Right hindlimb (tissue), 1 donor: ENCODE measurements around the gene ARMC8.

ENCODE experiments used
- DNase-seq: peaks from one replicate; pipeline ENCODE4 v3.0.0-alpha.2; 2018

Gene ARMC8

GRCh38 chr3:138199851-138200250 lies 12.8 kb downstream of the ARMC8 start:
- DNase-seq: no peak

DNA sequence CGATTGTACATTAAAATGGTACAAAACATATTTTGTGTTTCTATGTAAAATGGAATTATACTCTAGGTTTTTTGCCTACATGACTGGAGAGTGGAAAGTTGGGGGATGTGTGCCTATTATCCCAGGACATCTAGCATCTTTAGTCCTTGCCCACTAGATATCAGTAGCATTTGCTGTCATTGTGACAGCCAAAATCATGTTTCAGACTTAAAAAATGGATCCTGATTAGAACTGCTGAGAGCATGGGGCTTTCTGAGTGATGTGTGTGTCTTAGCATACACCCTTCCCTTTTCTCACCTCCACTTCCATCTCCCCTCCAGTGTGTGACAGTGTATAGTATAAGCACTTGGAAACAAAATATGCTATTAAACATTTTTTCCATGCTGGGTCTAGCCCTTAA lies 13.3 kb downstream of the ARMC8 start:
- DNase-seq: no peak

DNA sequence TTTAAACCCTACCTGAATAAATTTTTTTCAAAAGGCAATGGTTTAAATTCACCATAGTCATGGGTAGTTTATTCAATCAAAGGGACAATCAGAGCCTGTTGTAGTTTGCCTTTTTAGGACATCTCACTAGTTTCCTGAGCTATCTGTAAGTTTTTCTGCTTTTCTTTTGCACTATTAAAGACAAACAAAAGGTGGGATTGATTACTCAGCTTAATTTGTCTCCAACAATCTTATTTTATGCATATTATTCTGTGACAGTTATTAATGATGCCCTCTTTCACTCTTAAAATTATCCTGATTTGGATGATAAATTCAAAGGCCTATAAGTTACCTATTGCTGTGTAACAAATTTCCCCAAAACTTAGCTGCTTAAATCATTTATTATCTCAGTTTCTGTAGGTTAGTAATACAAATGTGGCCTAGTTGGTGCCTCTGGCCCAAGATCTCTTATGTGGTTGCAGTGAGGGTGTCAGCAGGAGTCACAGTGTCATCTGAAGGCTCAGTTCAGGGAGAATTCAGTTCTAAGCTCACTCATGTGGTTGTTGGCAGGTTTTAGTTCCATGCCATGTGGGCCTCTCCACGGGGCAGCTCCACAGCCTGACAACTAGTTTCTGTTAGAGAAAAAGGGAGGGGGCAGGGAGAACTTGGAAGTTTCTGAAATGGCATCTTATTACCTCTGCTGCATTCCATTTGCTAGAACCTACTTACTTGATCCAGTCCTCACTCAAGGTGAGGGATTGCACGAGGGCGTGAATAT lies 16.0 kb downstream of the ARMC8 start:
- DNase-seq: no peak

GRCh38 chr3:138203938-138204337 lies 16.8 kb downstream of the ARMC8 start:
- DNase-seq: no peak

DNA sequence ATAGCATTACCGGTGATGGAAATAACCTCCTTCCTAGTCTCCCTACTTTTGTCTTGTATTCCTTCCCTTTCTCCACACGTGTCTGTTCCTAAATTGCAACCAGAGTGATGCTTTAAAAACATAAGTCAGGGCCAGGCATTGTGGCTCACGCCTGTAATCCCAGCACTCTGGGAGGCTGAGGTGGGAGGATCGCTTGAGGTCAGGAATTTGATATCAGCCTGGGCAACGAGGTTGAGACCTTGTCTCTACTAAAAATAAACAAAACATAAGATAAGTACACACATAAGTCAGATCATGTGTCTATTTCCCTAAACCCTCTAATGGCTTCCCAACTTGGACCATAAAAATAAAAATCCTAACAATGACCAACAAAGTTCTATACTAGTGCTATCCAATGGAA lies 18.4 kb downstream of the ARMC8 start:
- DNase-seq: no peak

- no peak for DNase-seq
Observed at GRCh38 chr3:138206196-138206595, 19.1 kb downstream of the ARMC8 start.

DNA sequence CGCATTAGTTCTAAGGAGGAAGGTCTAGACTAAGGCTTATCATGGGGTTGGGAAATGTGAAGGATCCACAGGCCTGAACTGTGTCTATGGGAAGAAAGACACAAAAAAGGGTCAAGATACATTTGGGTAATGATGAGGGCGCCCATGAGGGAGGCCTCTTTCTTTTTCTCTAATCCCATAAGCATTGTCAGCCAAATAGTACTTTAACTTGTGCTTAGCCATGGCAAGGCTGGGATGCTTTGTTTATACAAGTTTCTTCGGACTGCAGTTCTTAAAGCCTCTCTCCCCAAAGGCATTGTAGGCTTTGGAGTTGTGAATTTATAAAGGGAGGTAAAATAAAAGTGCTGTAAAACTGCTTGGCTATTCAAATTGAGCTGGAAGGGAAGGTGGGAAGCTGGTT lies 23.4 kb downstream of the ARMC8 start:
- DNase-seq: no peak

DNA sequence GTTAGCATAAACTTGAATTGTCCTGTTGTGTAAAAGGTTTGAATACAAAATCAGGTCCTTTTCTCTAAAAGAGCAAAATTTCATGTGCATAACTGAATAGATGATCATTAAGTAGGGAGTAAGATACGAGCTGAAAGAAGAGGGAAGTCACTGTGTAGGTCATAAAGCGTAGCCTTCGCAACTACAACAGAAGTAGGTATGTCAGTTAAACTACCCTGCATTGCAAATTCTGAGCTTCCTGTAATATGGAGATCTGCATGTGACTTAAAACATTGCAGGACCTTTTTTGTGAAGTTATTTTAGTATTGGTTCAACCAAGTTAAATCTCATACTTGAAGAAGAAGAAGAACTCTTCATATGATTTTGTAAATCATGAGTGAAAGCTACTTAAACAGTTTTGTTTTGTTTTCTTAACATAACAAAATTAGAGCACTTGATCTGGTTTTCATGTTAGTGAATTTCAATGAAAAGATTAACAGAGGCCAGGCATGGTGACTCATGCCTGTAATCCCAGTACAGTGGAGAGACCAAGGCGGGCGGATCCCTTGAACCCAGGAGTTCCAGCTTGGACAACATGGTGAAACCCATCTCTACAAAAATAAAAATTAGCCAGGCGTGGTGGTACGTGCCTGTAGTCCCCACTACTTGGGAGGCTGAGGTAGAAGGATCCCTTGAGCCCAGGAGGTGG lies 26.4 kb downstream of the ARMC8 start:
- DNase-seq: no peak

DNA sequence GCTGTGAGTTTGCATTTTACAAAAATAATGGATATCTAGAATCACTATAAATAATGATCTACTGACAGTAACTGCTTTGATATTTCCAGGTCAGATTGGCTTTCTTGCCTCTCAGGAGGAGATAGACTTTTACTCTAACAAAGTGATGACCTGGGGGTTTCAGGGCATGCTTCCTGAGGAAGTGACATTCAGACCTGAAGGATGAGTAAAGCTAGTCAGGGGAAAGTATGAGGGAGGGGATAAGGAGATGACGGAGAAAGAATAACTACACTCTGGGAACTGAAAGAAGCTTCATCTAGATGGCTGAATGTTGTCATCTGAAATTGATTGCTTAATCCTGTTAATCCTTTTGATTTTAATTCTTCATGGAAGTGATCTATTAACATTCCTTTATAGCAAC lies 32.2 kb downstream of the ARMC8 start:
- no peak for DNase-seq

DNA sequence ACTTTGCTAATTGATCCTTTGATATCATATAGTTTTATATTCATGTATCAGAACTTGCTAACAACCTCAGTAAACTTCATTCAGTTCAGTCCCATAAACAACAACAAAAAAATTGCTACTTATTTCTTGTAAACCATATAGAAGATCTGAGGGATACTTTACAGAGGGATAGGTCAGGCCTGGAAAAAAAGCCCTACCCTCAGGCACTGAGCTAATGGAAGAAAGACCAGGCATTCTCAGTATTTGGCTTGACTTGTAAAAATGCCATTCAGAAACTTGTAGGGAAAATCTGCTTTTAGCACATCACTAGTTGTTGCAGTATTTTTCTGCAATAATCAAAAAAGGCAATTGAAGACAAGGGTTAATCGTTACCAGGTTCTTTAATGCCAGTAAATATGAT lies 33.1 kb downstream of the ARMC8 start:
- DNase-seq: no peak

DNA sequence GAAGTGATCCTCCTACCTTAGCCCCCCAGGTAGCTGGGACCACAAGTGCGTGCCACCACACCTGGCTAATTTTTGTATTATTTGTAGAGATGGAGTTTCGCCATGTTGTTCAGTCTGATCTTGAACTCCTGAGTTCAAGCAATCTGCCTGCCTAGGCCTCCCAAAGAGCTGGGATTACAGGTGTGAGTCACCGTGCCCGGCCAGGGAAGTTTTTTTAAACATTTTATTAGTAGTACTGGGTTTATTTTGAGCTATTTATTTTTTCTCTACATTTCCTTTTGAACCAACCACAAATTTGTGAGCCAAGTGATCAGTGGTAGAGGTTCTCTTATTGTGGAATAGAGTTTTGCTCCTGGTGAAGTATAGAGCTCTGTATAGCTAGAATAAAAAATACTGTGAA lies 33.7 kb downstream of the ARMC8 start:
- DNase-seq: no peak

DNA sequence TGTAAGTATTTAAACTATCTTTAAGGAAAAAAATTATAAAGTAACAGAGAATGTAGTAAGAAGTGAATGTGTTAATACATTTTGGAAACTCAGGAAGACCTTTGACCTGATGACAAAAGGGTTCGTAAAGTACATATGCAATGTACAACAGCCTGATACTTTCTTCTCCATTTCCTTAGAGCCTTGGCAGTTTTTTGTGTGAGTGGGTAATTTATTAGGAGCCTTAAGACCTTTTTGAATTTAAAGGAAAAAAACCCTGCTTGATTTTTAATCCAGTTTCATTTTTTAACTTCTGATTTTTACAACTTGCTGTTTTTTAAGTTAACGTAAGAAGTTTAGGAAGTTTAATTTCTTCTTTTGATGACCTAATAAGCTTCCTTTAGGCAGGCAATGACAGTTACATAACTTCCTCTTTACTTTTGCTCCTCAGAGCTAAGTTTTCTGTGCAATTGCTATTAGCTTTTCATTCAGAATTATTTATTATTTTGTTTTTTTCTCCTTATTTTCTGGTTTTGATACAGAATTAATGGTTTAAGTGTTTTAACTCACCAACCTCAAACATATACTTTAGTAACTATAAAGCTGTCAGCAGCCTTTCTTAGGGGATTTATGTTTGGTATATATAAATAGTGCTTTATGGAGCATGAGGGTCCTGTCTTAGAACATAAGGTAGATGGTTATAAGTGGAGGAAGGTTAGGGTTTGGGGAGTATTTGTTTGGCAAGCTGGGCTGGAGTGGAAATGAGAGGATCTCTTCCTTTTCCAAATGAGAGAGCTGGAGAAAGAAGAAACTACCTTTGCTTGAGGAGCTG lies 35.2 kb downstream of the ARMC8 start:
- no peak for DNase-seq

DNA sequence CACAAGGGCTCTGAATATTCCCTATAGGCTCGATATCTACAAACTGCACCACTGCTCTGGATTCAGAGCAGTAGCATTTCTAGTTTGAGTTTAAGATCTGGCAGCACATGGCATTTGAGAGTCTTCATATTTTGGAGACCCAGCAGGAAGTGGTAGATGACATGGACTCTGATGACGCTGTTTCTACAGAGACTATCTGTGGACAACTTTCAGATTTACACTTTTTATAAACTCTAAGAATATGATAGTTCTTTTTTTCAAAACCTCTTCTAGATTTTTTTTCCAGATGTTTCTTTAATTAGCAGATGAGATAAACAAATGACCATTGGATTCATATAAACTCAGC lies 35.8 kb downstream of the ARMC8 start:
- DNase-seq: no peak

DNA sequence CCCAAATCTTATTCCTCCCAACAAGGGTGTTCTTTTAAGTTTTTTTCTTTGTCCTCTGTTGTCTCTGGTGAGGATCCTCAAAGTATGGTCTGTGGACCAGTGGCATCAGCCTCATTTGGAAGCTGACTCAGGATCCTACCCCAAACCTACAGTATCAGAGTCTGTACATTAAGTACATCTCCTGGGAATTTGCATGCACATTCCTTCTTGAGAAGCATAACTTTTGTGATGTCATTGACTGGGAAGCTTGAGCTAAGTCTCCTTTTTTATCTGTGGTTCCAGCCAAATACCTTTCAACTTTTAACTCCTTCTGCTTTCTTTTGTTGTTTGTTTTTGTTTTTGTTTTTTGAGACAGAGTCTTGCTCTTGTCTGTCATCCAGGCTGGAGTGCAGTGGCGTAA lies 40.5 kb downstream of the ARMC8 start:
- DNase-seq: no peak

- DNase-seq: no peak
Observed at GRCh38 chr3:138230525-138230924, 43.4 kb downstream of the ARMC8 start.

GRCh38 chr3:138232705-138233364 lies 45.7 kb downstream of the ARMC8 start:
- DNase-seq: no peak

GRCh38 chr3:138234401-138235179 lies 47.5 kb downstream of the ARMC8 start:
- no peak for DNase-seq

- DNase-seq: no peak
Observed at GRCh38 chr3:138238711-138239110, 51.6 kb downstream of the ARMC8 start.

DNA sequence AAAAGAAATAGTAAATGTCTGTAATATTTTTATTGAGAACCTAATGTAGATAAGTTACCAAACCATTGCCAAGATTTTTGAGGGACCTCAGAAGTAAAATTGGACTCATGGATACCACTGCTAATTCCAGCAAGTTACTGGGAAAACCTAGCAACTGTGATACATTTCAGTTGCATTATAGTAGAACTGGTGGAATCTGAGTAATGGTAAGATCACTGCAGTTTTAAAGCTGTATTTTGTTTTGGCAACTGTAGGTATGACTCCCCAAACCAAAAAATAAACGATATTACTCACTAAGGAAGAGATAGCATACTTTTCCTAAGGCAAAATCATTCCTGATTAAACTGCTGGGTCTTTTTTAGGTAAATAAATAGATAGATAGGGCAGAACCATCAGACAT lies 54.0 kb downstream of the ARMC8 start:
- DNase-seq: no peak

DNA sequence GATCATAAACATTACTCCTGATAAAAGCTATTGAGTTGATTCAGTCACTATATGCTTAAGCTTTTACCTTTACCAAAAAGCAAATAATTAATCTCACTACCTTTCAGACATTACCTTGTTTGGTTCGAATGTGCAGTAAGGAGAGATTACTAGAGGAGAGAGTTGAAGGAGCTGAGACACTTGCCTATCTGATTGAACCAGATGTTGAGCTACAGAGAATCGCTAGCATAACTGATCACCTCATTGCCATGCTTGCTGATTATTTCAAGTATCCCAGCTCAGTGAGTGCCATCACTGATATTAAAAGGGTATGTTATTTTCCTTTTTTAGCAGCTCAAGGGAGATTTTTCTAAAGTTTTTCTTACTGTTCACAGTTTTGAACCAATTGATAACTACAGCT lies 54.6 kb downstream of the ARMC8 start:
- no peak for DNase-seq

GRCh38 chr3:138242466-138242865 lies 55.4 kb downstream of the ARMC8 start:
- no peak for DNase-seq

GRCh38 chr3:138245026-138245425 lies 57.9 kb downstream of the ARMC8 start:
- DNase-seq: no peak

DNA sequence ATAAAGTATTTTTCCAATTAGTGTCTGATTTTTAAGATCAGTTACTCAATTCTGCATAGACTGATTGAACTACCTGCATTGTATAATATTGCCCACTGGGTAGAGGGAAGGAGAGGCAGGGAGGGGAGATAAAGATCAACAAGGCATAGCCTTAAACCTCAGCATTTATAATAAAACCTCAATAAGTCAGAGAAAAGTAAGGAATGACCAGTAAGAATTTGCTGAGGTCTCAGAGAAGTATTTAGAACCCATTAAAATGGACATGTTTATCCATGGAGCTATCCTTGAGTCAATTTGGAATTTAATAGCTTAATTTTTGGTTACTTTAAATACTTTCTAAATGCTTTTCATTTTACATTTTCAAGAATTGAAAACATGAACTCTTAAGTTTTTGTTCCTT lies 62.5 kb downstream of the ARMC8 start:
- DNase-seq: no peak
